ENCODE data around the gene LRRC8B. TPM values are rescaled to one million over a fixed set of nuclear protein-coding genes. Genes with fewer than 3 reads are reported as not detected.
"Not testable (repeated sequence)": the region's sequence is repeated elsewhere in the genome, so short reads cannot be mapped to it uniquely, and the experiment has no call there.

LRRC8B gene
- polyA plus RNA-seq, 1 donor (not counting 4 experiments of a cell fraction or from before 2014, with no cell fraction given): 1.5 TPM

DNA sequence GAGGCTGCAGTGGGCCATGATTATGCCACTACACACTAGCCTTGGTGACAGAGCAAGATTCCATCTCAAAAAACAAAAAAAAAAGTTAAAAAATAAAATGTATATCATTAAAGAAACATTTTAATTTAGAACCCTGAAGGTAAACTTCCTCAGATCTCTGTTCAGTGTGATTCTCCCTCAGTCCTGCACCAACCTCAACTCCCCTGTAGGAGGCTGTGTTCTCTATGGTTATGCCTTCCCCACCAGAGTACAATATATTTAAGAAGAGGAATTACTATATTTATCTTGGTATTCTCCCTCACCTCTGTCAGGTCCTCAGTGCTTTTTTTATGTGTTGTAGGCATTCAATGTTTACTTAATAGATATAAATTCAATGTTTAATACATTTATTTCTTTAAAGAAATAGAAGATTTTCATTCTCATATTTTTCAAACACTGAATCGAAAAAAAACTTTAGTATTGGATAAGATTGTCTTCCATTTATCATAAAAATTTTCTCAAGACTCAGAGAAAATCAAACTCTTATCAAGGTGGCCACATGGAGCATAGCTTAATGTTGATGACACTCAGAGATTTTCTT is 4.8 kb upstream of the LRRC8B start:
- Histone ChIP-seq H3K36me3 (ENCODE audit: control insufficient read depth in 2 of 2, extremely low read depth in 1 of 2, insufficient read depth in 2 of 2, low read length in 2 of 2) (no peaks in the 10 kb centered on the region), H3K79me2 (ENCODE audit: control insufficient read depth, insufficient read depth, low read length) (no peaks in the 10 kb centered on the region), H3K9ac (ENCODE audit: control insufficient read depth, extremely low read depth, insufficient read depth, low read length) (no peak overlapping the region), H3K4me3 (ENCODE audit: control insufficient read depth in 2 of 3, extremely low read depth in 1 of 3, insufficient read depth in 2 of 3, low read depth in 1 of 3, low read length in 3 of 3) (no peak overlapping the region), H3K9me3 (ENCODE audit: control insufficient read depth, low read depth, low read length) (no peaks in the 10 kb centered on the region), H3K4me2 (ENCODE audit: control insufficient read depth, extremely low read depth, insufficient read depth, low read depth, low read length) (no peak overlapping the region), H3K27me3 (ENCODE audit: control insufficient read depth, extremely low read depth, insufficient read depth, low read length) (no peaks in the 10 kb centered on the region), H2AFZ (ENCODE audit: control insufficient read depth, low read length) (no peak overlapping the region), H3K27ac (ENCODE audit: control insufficient read depth, insufficient read depth, low read length) (no peak overlapping the region), H4K20me1 (ENCODE audit: control insufficient read depth, extremely low read depth, insufficient read depth, low read length) (no peaks in the 10 kb centered on the region), H3K4me1 (ENCODE audit: control insufficient read depth, extremely low read depth, insufficient read depth, low read length) (peaks cover 4% of the 10 kb centered on the region), H3K9me1 (ENCODE audit: control insufficient read depth, extremely low read depth, insufficient read depth, low read length) (no peaks in the 10 kb centered on the region)
- TF ChIP-seq, protein P1, sequence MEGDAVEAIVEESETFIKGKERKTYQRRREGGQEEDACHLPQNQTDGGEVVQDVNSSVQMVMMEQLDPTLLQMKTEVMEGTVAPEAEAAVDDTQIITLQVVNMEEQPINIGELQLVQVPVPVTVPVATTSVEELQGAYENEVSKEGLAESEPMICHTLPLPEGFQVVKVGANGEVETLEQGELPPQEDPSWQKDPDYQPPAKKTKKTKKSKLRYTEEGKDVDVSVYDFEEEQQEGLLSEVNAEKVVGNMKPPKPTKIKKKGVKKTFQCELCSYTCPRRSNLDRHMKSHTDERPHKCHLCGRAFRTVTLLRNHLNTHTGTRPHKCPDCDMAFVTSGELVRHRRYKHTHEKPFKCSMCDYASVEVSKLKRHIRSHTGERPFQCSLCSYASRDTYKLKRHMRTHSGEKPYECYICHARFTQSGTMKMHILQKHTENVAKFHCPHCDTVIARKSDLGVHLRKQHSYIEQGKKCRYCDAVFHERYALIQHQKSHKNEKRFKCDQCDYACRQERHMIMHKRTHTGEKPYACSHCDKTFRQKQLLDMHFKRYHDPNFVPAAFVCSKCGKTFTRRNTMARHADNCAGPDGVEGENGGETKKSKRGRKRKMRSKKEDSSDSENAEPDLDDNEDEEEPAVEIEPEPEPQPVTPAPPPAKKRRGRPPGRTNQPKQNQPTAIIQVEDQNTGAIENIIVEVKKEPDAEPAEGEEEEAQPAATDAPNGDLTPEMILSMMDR (optimal IDR thresholded peaks at IDR 0.05 in 1 of 3, IDR thresholded peaks at IDR 0.05 in 1 of 3, conservative IDR thresholded peaks at IDR 0.05 in 1 of 3; ENCODE audit: extremely low read depth in 1 of 3, insufficient read depth in 2 of 3, low read length in 3 of 3): peak; percentile 58 to 68 (median 62)
- no peak for TF ChIP-seq EZH2 (IDR thresholded peaks at IDR 0.05; ENCODE audit: low read length)
- dilution Hi-C loops (cut with MboI; ENCODE audit: extremely low pct_ligation_motif_present, low sequenced_read_pairs): no loop called here
- no peak for FAIRE-seq
- no peak for DNase-seq (ENCODE audit: low read depth, low spot score)

DNA sequence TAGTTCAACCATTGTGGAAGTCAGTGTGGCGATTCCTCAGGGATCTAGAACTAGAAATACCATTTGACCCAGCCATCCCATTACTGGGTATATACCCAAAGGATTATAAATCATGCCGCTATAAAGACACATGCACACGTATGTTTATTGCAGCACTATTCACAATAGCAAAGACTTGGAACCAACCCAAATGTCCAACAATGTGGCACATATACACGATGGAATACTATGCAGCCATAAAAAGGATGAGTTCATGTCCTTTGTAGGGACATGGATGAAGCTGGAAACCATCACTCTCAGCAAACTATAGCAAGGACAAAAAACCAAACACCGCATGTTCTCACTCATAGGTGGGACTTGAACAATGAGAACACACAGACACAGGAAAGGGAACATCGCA is 2.7 kb upstream of the LRRC8B start:
- H4K20me1 ChIP-seq (ENCODE audit: control insufficient read depth, extremely low read depth, insufficient read depth, low read length); FAIRE-seq; DNase-seq (ENCODE audit: low read depth, low spot score); H3K36me3 ChIP-seq (ENCODE audit: control insufficient read depth in 2 of 2, extremely low read depth in 1 of 2, insufficient read depth in 2 of 2, low read length in 2 of 2); H3K9me3 ChIP-seq (ENCODE audit: control insufficient read depth, low read depth, low read length); H3K4me1 ChIP-seq (ENCODE audit: control insufficient read depth, extremely low read depth, insufficient read depth, low read length); dilution Hi-C loops (cut with MboI; ENCODE audit: extremely low pct_ligation_motif_present, low sequenced_read_pairs); H3K27ac ChIP-seq (ENCODE audit: control insufficient read depth, insufficient read depth, low read length); H3K27me3 ChIP-seq (ENCODE audit: control insufficient read depth, extremely low read depth, insufficient read depth, low read length); H3K4me3 ChIP-seq (ENCODE audit: control insufficient read depth in 2 of 3, extremely low read depth in 1 of 3, insufficient read depth in 2 of 3, low read depth in 1 of 3, low read length in 3 of 3); H3K9ac ChIP-seq (ENCODE audit: control insufficient read depth, extremely low read depth, insufficient read depth, low read length); H3K9me1 ChIP-seq (ENCODE audit: control insufficient read depth, extremely low read depth, insufficient read depth, low read length); H3K4me2 ChIP-seq (ENCODE audit: control insufficient read depth, extremely low read depth, insufficient read depth, low read depth, low read length); H2AFZ ChIP-seq (ENCODE audit: control insufficient read depth, low read length); H3K79me2 ChIP-seq (ENCODE audit: control insufficient read depth, insufficient read depth, low read length): not testable (repeated sequence)
